Measurements from ENCODE around the gene ZNF853. TPM values are rescaled to one million over a fixed set of nuclear protein-coding genes. Genes with fewer than 3 reads are reported as not detected.
"Not testable (repeated sequence)": the region's sequence is repeated elsewhere in the genome, so short reads cannot be mapped to it uniquely, and the experiment has no call there.

Gene ZNF853
- total RNA-seq, 1 donor from 2014 or later, result 0.24 TPM

DNA sequence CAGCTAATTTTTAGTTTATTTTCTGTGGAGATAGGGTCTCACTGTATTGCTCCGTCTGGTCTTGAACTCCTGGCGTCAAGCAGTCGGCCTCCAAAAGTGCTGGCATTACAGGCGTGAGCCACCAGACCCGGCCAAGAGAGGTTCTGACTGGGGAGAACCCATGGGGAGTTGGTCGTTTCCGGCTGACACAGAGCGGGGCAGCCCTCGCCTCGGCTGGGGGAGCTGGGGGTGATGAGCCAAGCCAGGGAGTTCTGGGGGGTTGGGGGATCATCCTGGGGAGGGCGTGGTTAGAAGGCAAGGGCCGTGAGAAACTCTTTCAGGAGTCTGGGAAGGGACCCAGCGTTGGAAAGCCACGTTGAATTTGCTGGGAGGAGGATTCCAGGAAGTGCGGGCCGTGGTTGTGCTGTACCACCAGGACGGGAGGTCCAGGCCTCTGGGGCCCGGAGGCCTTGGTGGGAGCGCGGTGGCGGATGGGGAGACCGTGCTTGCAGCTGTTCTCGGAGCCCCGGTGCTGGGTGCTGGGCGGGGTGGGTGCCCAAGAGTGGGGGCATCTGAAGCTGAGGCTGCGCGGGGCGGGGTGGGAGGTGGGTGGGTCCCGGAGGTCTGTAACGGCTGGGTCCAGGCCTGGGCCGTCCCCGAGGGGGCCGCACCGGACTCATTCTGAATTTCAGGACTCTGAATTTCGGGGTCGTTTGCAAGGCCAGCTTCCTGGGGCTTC, 8.4 kb upstream of the ZNF853 start:
- peak; percentile 17 for ATAC-seq

GRCh38 chr7:6607651-6608051, 7.8 kb upstream of the ZNF853 start:
- ATAC-seq, result no peak

DNA sequence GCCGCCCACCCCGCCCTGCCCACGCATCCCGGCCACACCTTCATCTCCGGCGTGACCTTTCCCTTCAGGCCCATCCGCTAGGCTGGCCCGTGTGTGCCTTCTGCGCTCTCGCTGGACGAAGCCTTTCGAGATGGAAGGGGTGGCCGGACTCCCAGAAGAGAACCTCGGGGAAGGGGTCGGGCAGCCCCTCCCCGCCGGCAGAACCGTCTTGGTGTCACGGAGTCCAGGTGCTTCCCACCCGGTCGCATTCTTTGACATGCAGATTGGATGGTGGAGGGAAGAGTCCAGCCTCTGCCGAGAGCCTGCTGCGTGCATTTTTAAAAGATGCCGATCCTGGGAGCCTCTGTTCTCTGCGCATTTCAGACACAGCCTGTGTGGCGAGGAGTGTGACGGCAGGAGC, 7.3 kb upstream of the ZNF853 start:
- no peak for ATAC-seq

- ATAC-seq, result no peak
These were observed 6.6 kb upstream of the ZNF853 start for GRCh38 chr7:6608794-6609193.

DNA sequence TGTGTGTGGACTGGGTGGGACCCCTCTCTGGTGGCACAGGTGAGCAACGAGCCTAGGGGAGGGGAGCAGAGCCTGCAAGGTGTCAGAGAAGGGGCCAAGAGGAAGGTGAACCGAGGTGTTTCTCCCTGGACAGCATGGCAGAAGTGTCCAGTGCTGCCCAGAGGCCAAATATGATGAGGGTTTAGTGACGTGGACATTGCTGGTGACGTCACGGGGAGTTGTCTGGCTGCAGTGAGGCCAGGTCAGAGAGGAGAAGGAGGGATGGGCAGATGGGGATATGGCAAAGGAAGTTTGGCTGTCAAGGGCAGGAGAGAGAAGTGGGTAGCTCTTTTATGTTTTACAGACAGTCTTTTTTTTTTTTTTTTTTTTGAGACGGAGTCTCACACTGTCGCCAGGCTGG, 2.6 kb upstream of the ZNF853 start:
- ATAC-seq, result no peak

DNA sequence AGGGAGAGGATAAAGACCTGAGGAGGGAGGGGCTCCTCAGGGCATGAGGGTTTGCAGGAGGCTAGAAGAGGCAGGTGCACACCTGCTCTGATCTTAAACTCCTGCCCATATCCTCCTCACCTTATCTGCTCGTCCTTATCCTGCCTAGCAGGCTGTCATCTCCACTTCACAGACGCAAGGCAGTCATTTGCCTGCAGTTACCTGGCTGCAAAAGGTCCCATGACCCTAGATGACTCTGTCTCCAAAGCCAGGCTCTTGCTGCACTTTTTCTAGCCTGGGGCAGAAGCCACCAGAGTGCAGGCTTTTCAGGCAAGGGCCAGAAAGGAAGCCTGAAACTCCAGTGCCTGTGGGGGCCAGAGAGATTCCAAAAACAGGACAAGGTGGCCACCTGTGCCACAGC, 1.7 kb upstream of the ZNF853 start:
- ATAC-seq, result no peak

DNA sequence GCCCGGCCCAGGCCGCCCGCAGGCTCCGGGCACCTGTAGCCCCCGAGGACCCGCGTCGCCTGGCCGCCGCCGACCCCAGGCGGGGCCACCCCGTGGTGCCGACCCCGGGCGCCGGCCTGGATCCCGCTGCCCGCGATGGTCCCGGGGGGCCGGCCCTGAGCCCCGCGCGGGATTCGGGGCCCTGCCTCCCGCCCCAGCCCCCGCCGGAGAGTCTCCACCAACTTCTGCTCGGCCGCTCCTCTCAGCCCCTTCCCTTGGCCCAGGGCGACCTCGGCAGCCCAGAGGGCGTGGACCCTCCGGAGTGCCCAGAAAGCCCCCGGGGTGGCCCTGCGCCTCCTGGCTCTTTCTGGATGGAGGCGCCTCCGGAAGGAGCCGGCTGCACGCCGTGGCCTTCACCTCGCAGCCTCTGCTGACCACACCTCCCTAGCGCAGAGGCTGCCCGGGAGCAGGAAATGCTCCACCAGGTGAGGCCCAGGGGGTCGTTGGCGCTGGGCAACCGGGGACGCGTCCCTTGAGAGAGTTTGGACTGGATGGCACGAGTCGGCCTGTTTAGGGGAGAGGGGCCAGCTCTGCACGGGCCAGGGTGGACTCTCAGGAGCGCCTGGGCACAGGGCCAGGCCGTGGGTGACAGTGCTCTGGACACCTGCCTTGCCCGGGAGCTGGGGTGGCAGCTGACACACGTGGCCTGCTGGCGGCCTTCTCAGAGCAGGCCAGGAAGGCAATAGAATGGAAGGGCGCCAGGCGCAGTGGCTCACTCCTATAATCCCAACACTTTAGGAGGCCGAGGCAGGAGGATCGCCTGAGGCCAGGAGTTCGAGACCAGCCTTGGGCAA, 529 bp downstream of the ZNF853 start:
- ATAC-seq, result peak; percentile 27

- no peak for ATAC-seq
These were observed 1.6 kb downstream of the ZNF853 start for GRCh38 chr7:6616854-6617643.

- no peak for ATAC-seq
These were observed 3.2 kb downstream of the ZNF853 start for GRCh38 chr7:6618621-6619020.

GRCh38 chr7:6619961-6620360, 4.6 kb downstream of the ZNF853 start:
- no peak for ATAC-seq

GRCh38 chr7:6621195-6622133, 6.1 kb downstream of the ZNF853 start:
- no peak for ATAC-seq

GRCh38 chr7:6622134-6622710, 6.8 kb downstream of the ZNF853 start:
- ATAC-seq, result no peak

GRCh38 chr7:6623589-6624245, 8.3 kb downstream of the ZNF853 start:
- no peak for ATAC-seq

GRCh38 chr7:6624246-6624611, 8.8 kb downstream of the ZNF853 start:
- ATAC-seq, result no peak

- ATAC-seq, result peak; percentile 89
These were observed 12.6 kb downstream of the ZNF853 start for GRCh38 chr7:6628045-6628444.

DNA sequence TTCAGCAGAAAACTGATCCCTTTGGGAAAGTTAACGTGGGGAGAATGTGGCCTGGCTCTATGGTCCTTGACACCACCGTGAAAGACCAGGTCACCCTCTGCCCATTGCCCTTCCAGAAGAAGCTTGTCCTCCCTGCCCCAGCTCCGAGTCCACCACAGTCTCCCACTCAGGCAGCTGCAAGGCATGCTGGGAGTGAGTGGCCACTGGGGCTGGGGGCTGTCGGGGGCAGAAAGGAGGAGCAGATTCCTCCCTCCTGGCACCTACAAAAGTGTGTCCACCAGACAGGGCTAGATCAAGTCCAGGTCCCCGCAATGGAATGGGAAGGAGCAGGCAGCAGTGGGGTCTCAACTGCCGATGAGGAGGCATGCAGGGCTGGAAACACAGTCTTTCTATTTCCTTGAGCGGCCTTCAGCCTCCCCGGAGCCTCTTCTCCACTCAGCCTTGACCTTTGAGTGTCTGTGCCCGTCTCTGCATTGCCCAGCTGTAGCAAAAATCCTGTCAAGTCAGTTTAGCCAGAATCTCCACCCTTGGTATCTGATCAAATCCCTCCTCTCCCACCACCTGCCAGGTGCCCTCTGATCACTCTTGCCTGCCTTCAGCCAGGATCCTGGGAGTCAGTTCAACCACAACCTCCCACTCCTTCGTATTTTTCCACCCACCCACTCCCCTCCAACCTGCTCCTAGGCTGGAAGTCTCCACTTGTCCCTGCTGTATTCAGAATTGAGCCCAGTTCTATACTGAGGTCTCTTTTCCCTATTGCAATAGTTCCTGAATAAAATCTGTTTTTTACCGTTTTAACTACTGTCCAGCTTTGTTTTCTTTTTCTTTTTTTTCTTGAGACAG, 14.8 kb downstream of the ZNF853 start:
- peak; percentile 45 for ATAC-seq

DNA sequence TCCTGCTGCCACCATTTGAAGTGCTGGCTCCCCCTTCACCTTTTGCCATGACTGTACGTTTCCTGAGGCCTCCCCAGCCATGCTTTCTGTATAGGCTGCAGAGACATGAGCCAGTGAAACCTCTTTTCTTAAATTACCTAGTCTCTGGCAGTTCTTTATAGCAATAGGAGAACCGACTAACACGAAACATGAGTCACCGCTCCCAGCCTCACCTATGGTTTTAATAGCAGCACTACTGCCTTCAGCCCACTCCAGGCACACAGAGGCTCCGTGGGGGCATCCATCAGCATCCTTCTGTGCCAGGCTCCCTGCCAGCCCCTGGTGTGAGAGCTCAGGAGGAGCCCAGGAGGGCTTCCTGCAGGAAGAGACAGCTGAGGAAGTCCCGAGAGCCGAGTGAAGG, 16.2 kb downstream of the ZNF853 start:
- peak; percentile 37 for ATAC-seq

DNA sequence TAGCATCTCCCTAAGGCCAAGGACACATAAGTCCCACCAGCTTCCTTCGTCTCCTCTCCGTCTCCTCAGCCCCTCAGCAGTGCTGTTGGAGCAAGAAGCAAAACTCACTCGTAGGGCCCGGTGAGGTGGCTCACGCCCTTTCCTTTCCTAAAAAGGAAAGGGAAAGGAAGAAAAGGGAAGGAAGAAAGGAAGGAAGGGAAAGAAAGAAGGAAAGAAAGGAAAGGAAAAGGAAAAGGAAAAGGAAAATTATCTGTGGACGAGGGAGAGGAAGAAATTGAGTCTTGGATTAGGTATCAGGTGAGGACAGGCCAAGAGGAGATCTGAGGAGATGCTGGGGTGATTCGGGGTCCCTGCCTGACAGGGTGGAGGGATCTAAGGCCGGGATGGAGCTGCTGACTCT, 18.6 kb downstream of the ZNF853 start:
- no peak for ATAC-seq

DNA sequence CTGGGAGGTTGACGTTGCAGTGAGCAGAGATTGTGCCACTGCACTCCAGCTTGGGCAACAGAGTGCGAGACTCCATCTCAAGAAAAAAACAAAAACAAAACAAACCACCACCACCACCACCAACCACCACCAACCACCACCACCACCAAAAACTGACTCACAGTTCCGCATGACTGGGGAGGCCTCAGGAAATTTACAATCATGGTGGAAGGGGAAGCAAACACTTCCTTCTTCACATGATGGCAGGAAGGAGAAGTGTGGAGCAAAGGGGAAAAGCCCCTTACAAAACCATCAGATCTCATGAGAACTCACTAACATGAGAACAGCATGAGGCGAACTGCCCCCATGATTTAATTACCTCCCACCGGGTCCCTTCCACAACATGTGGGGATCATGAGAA, 19.6 kb downstream of the ZNF853 start:
- not testable (repeated sequence) for ATAC-seq

All from esophagus mucosa (tissue), 1 donor.